CD14-positive monocyte (primary cell): ENCODE results near the gene TANGO6. TPM values are rescaled to one million over a fixed set of nuclear protein-coding genes. Genes with fewer than 3 reads are reported as not detected.

Experiments
- DNase-seq, 3 donors: peaks; one replicate each; pipeline ENCODE4 v3.0.0-alpha.2; 2011 to 2022
- H2AFZ ChIP-seq: 2 replicates; pipeline ENCODE4 v1.6.0; 2012; ENCODE audit warnings: mild to moderate bottlenecking, low read depth, low read length, inconsistent platforms; ENCODE audit not compliant: insufficient read depth, poor library complexity, severe bottlenecking
- H3K27ac ChIP-seq, 2 donors: 1 replicate in 1 of 2; 2 replicates in 1 of 2; pipeline ENCODE4 v1.5.1; 2012 to 2013; ENCODE audit warnings: low read length in 2 of 2, control low read depth in 1 of 2, inconsistent platforms in 1 of 2, low read depth in 1 of 2, mild to moderate bottlenecking in 1 of 2
- H3K27me3 ChIP-seq, 2 donors: one replicate each; pipeline versions ENCODE4 v1.6.0 to v1.6.1; 2011 to 2013; ENCODE audit warnings: low read length in 2 of 2; ENCODE audit not compliant: control insufficient read depth in 2 of 2, insufficient read depth in 2 of 2
- H3K36me3 ChIP-seq, 2 donors: replicated peaks in 1 of 2; 1 replicate in 1 of 2; 2 replicates in 1 of 2; pipeline versions ENCODE4 v1.5.1 to v1.6.1; 2012 to 2013; ENCODE audit warnings: low read length in 2 of 2, control low read depth in 1 of 2, inconsistent platforms in 1 of 2, mild to moderate bottlenecking in 1 of 2; ENCODE audit not compliant: insufficient read depth in 2 of 2, control insufficient read depth in 1 of 2
- H3K4me1 ChIP-seq, 2 donors: 1 replicate in 1 of 2; 2 replicates in 1 of 2; pipeline versions ENCODE4 v1.5.1 to v1.6.1; 2012 to 2013; ENCODE audit warnings: low read length in 2 of 2, control low read depth in 1 of 2, inconsistent platforms in 1 of 2, mild to moderate bottlenecking in 1 of 2, moderate library complexity in 1 of 2; ENCODE audit not compliant: insufficient read depth in 2 of 2, control insufficient read depth in 1 of 2
- H3K4me2 ChIP-seq: replicated peaks from 2 replicates; pipeline ENCODE3; 2012; ENCODE audit warnings: low read length, moderate library complexity, mild to moderate bottlenecking; ENCODE audit not compliant: poor library complexity, severe bottlenecking; ENCODE audit errors: extremely low read depth
- H3K4me3 ChIP-seq, 3 experiments: fragments of 200-600 bp in 1 of 3; sonication (generic) in 1 of 3; replicated peaks in 1 of 3; 1 replicate in 2 of 3; 2 replicates in 1 of 3; pipeline ENCODE4 v1.5.1; 2011 to 2013; ENCODE audit warnings: low read length in 3 of 3, mild to moderate bottlenecking in 3 of 3, control low read depth in 2 of 3, low read depth in 2 of 3, inconsistent platforms in 1 of 3, moderate library complexity in 1 of 3
- H3K79me2 ChIP-seq: 2 replicates; pipeline ENCODE4 v1.6.0; 2012; ENCODE audit warnings: mild to moderate bottlenecking, control low read depth, inconsistent platforms, low read length, moderate library complexity; ENCODE audit not compliant: insufficient read depth
- H3K9ac ChIP-seq: 2 replicates; pipeline ENCODE4 v1.6.0; 2017; ENCODE audit warnings: low read length, mild to moderate bottlenecking; ENCODE audit not compliant: insufficient read depth, poor library complexity, severe bottlenecking
- H3K9me3 ChIP-seq, 2 donors: replicated peaks in 1 of 2; 1 replicate in 1 of 2; 2 replicates in 1 of 2; pipeline versions ENCODE4 v1.5.1 to v1.6.1; 2012 to 2013; ENCODE audit warnings: low read length in 2 of 2, control low read depth in 1 of 2; ENCODE audit not compliant: control insufficient read depth in 1 of 2, insufficient read depth in 1 of 2
- H4K20me1 ChIP-seq: 2 replicates; pipeline ENCODE4 v1.6.0; 2012; ENCODE audit warnings: mild to moderate bottlenecking, low read length, control low read depth, moderate library complexity; ENCODE audit not compliant: insufficient read depth
- H3K27ac Mint-ChIP-seq, 7 donors: one replicate each; pipeline ENCODE4 v1.8.0; 2020; ENCODE audit warnings: mild to moderate bottlenecking in 7 of 7, mixed read lengths in 7 of 7, moderate library complexity in 6 of 7, inconsistent platforms in 2 of 7
- H3K27me3 Mint-ChIP-seq, 3 donors: one replicate each; pipeline ENCODE4 v1.8.0; 2021 to 2022; ENCODE audit warnings: low read depth in 3 of 3, mild to moderate bottlenecking in 3 of 3, mixed read lengths in 3 of 3, moderate library complexity in 3 of 3, inconsistent platforms in 1 of 3
- H3K36me3 Mint-ChIP-seq, 2 donors: one replicate each; pipeline ENCODE4 v1.8.0; 2020; ENCODE audit warnings: mixed read lengths in 2 of 2, inconsistent platforms in 1 of 2, mild to moderate bottlenecking in 1 of 2
- H3K4me1 Mint-ChIP-seq: one replicate; pipeline ENCODE4 v1.8.0; 2020; ENCODE audit warnings: mild to moderate bottlenecking, mixed read lengths
- H3K4me3 Mint-ChIP-seq, 2 donors: one replicate each; pipeline ENCODE4 v1.8.0; 2020; ENCODE audit warnings: mild to moderate bottlenecking in 2 of 2, mixed read lengths in 2 of 2, moderate library complexity in 1 of 2
- H3K9me3 Mint-ChIP-seq, 7 donors: one replicate each; pipeline ENCODE4 v1.8.0; 2020 to 2022; ENCODE audit warnings: mixed read lengths in 7 of 7, mild to moderate bottlenecking in 6 of 7, moderate library complexity in 6 of 7, inconsistent platforms in 2 of 7
- WGBS: methylation state at CpG from one replicate; pipeline ENCODE4 v1.1.5; 2013; ENCODE audit warnings: missing lambda C conversion rate; ENCODE audit not compliant: insufficient coverage; 5-methylcytosine and 5-hydroxymethylcytosine counted together
- intact Hi-C, 2 donors: fragments of 100-400 bp; cut with micrococcal nuclease; formaldehyde crosslinking; loops; one replicate each; pipeline versions ENCODE4 v1.15.0 to v1.15.1; 2023
- polyA plus RNA-seq, 3 donors: library from polyadenylated mRNA; depleted of rRNA in 1 of 3; unstranded in 2 of 3; stranded (reverse) in 1 of 3; fragments of 300-500 nt in 2 of 3; fragments of >200 nt in 1 of 3; fragmentation: Illumina TruSeq in 2 of 3; gene quantifications; 1 replicate in 2 of 3; 2 replicates in 1 of 3; pipeline ENCODE4 v1.2.3, GENCODE V29; 2012 to 2021
- TF ChIP-seq, protein P1 (sequence below): fragments of 200-600 bp; IDR thresholded peaks from one replicate; pipeline ENCODE4 v1.8.0; 2022; ENCODE audit warnings: antibody characterized with exemption, mild to moderate bottlenecking

Gene TANGO6
- polyA plus RNA-seq, 3 donors, result 6.5 to 8.1 (median 7.3) TPM

DNA sequence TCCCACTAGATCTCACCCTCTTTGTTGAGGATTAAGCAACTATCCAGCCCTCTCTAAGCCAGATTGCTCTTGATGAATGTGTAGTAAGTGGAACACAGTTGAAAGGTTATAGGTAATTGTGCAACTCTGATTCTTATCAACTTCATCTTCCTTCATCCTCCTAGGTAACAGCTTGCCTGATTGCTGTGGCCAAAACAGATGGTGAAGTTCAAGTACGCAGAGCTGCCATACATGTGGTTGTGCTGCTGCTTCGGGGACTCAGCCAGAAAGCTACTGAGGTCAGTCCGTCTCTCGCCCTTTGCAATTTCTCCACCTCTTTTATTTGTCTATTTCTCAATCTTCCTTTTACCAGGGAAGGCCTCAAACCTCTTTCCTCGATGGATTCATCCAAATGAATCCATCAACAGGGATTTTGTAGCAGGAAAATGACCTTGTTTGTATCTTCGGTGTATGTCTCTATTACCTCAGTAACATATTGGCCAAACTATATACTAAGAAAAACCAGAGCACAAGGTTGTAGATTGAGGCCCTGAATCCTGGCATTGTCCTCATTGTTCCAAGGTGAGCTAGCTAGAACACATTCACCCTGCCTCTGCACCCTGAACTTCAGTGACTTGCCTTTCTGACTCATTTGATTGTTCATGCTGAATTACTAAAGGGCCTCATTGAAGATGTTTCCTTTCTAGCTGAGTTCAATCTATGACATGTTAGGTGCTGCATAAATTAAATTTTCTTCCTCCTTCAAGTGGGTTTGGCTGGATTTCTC is 197.0 kb downstream of the TANGO6 start:
- Histone ChIP-seq H3K9ac (no peak overlapping the region), H3K27me3 (no peaks in the 10 kb centered on the region), H3K36me3 (peaks cover 17 to 49% of the 10 kb centered on the region in 2 donors), H3K9me3 (no peaks in the 10 kb centered on the region), H3K79me2 (no peaks in the 10 kb centered on the region), H3K4me2 (no peak overlapping the region), H4K20me1 (no peaks in the 10 kb centered on the region), H3K27ac (no peak overlapping the region), H3K4me1 (no peaks in the 10 kb centered on the region), H3K4me3 (no peak overlapping the region), H2AFZ (no peak overlapping the region)
- Mint-ChIP-seq H3K27me3 (peaks cover 0 to 2% (median 1%) of the 10 kb centered on the region in 3 donors), H3K36me3 (peaks cover 49 to 53% of the 10 kb centered on the region in 2 donors), H3K27ac (no peak overlapping the region), H3K4me3 (no peak overlapping the region), H3K4me1 (no peaks in the 10 kb centered on the region), H3K9me3 (peaks cover 0 to 7% (median 5%) of the 10 kb centered on the region in 7 donors)
- no peak for DNase-seq
- intact Hi-C loops, result no loop called here
- TF ChIP-seq, protein P1, sequence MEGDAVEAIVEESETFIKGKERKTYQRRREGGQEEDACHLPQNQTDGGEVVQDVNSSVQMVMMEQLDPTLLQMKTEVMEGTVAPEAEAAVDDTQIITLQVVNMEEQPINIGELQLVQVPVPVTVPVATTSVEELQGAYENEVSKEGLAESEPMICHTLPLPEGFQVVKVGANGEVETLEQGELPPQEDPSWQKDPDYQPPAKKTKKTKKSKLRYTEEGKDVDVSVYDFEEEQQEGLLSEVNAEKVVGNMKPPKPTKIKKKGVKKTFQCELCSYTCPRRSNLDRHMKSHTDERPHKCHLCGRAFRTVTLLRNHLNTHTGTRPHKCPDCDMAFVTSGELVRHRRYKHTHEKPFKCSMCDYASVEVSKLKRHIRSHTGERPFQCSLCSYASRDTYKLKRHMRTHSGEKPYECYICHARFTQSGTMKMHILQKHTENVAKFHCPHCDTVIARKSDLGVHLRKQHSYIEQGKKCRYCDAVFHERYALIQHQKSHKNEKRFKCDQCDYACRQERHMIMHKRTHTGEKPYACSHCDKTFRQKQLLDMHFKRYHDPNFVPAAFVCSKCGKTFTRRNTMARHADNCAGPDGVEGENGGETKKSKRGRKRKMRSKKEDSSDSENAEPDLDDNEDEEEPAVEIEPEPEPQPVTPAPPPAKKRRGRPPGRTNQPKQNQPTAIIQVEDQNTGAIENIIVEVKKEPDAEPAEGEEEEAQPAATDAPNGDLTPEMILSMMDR, result no peak
- 100% methylated on average over 4 of the region's 6 CpGs for WGBS

DNA sequence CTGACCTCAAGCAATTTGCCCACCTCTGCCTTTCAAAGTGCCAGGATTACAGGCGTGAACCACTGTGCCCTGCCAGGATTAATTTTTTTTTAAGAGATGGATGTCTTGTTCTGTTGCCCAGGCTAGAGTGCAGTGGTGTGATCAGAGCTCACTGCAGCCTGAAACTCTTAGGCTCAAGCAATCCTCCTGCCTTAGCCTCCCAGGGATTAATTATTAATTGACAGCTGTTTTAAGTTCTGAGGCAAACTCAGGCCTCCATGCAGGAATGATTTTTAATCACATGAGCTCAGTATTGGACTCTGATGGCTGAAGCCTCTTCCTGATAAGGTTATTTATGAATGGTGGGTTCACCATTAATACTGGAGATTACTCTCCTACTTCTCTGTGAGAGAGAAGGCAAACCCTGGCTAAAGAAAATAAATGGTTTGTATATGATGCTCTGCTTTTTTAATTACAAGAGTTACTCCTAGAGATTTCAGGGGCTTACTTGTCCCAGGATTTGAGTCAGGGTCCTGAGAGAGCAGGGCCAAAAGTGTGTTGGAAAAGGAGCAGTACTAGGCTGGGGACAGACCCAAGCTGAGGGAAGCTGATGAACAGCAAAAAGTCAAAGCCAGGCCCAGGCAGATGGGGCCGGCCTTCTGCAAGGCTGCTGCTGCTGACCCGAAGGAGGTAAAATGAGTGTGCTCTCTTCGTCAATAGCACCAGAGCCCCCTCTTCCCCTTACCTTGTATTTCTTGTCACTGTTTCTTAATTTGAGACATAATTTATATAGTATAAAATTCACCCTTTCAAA is 205.2 kb downstream of the TANGO6 start:
- intact Hi-C loops, result no loop called here
- no peak overlapping the region for H3K4me2 ChIP-seq

More for the DNA sequence above, 205.2 kb downstream of the TANGO6 start:
- Histone ChIP-seq H4K20me1 (no peaks in the 10 kb centered on the region), H3K4me1 (no peaks in the 10 kb centered on the region), H3K27me3 (no peaks in the 10 kb centered on the region), H3K27ac (no peak overlapping the region), H3K79me2 (no peaks in the 10 kb centered on the region), H2AFZ (no peak overlapping the region), H3K36me3 (peaks cover 0 to 12% of the 10 kb centered on the region in 2 donors), H3K9ac (no peak overlapping the region), H3K9me3 (no peaks in the 10 kb centered on the region), H3K4me3 (no peak overlapping the region)
- Mint-ChIP-seq H3K4me1 (no peaks in the 10 kb centered on the region), H3K4me3 (no peak overlapping the region), H3K9me3 (no peaks in the 10 kb centered on the region), H3K36me3 (peaks cover 19 to 42% of the 10 kb centered on the region in 2 donors), H3K27me3 (peaks cover 0 to 2% (median 1%) of the 10 kb centered on the region in 3 donors), H3K27ac (peak overlapping the region in 1 of 7 donors; percentile 20)
- DNase-seq, result no peak
- no CpG with 5 or more reads among the region's 4 CpGs for WGBS
- TF ChIP-seq, protein P1, result no peak
